Nephron progenitor cell (in vitro differentiated cells): Measurements from ENCODE around the gene RPUSD4.

Experiments used
- DNase-seq: peaks from one replicate; pipeline ENCODE4 v3.0.0; 2021
- H3K27ac Mint-ChIP-seq: 2 replicates; pipeline ENCODE4 v1.8.0; 2021; ENCODE audit warnings: mild to moderate bottlenecking, moderate library complexity, mixed read lengths
- H3K27me3 Mint-ChIP-seq: 2 replicates; pipeline ENCODE4 v1.8.0; 2021; ENCODE audit warnings: mild to moderate bottlenecking, low read depth, mixed read lengths; ENCODE audit not compliant: poor library complexity
- H3K36me3 Mint-ChIP-seq: 2 replicates; pipeline ENCODE4 v1.8.0; 2021; ENCODE audit warnings: low read depth, mixed read lengths
- H3K4me1 Mint-ChIP-seq: 2 replicates; pipeline ENCODE4 v1.8.0; 2021; ENCODE audit warnings: mixed read lengths
- H3K4me3 Mint-ChIP-seq: 2 replicates; pipeline ENCODE4 v1.8.0; 2021; ENCODE audit warnings: mild to moderate bottlenecking, moderate library complexity, mixed read lengths
- H3K9me3 Mint-ChIP-seq: 2 replicates; pipeline ENCODE4 v1.8.0; 2021; ENCODE audit warnings: mild to moderate bottlenecking, moderate library complexity, mixed read lengths
- TF ChIP-seq, protein P1 (sequence below): fragments of 200-600 bp; sonication (generic); IDR thresholded peaks from 2 replicates; pipeline ENCODE4 v1.5.0; 2021; ENCODE audit warnings: antibody characterized with exemption

RPUSD4 gene

DNA sequence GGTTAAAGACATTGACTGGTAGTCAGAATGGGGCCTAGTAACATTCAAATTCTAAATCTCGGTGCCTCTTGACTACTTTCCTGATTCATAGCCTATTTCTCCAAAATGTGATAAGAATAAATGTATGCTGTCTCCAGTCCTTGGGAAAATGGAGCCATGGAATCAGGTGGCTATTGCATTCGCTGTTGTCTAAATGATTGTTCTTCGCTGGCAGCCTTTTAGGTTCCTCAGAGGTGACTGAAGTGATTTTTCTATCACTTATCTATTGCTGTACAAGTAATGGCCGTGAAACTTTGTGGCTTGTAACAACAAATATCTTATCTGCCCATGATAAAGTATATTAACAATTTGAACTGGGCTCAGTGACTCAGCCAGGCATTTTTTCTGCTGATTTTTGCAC is 41.8 kb upstream of the RPUSD4 start:
- TF ChIP-seq, protein P1, sequence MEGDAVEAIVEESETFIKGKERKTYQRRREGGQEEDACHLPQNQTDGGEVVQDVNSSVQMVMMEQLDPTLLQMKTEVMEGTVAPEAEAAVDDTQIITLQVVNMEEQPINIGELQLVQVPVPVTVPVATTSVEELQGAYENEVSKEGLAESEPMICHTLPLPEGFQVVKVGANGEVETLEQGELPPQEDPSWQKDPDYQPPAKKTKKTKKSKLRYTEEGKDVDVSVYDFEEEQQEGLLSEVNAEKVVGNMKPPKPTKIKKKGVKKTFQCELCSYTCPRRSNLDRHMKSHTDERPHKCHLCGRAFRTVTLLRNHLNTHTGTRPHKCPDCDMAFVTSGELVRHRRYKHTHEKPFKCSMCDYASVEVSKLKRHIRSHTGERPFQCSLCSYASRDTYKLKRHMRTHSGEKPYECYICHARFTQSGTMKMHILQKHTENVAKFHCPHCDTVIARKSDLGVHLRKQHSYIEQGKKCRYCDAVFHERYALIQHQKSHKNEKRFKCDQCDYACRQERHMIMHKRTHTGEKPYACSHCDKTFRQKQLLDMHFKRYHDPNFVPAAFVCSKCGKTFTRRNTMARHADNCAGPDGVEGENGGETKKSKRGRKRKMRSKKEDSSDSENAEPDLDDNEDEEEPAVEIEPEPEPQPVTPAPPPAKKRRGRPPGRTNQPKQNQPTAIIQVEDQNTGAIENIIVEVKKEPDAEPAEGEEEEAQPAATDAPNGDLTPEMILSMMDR = no peak
- no peak overlapping the region for H3K4me3 Mint-ChIP-seq
- peaks cover 40% of the 10 kb centered on the region for H3K36me3 Mint-ChIP-seq
- H3K27ac Mint-ChIP-seq = no peak overlapping the region
- no peaks in the 10 kb centered on the region for H3K4me1 Mint-ChIP-seq
- no peaks in the 10 kb centered on the region for H3K27me3 Mint-ChIP-seq
- H3K9me3 Mint-ChIP-seq = no peaks in the 10 kb centered on the region
- no peak for DNase-seq

DNA sequence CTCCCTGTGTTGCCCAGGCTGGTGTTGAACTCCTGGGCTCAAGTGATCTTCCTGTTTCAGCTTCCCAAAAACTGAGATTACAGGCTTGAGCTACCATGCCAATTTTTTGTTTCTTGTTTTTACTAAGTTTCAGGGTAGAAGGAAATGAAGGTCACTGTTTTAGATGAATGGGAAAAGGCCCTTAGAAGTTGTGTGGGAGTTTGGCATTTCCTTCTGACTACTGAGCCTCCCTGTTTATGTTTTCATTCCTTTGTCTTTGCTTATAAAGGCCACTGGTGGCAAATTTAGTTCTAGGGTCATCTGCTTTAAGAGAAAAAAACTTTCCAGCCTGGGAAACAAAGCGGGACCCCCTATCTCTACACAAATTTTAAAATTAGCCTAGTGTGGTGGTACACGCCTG is 35.2 kb upstream of the RPUSD4 start:
- no peak for DNase-seq
- H3K9me3 Mint-ChIP-seq = no peaks in the 10 kb centered on the region
- H3K27ac Mint-ChIP-seq = no peak overlapping the region
- H3K27me3 Mint-ChIP-seq = no peaks in the 10 kb centered on the region
- H3K36me3 Mint-ChIP-seq = peaks cover 61% of the 10 kb centered on the region
- no peak overlapping the region for H3K4me3 Mint-ChIP-seq
- no peaks in the 10 kb centered on the region for H3K4me1 Mint-ChIP-seq
- TF ChIP-seq, protein P1 = no peak

DNA sequence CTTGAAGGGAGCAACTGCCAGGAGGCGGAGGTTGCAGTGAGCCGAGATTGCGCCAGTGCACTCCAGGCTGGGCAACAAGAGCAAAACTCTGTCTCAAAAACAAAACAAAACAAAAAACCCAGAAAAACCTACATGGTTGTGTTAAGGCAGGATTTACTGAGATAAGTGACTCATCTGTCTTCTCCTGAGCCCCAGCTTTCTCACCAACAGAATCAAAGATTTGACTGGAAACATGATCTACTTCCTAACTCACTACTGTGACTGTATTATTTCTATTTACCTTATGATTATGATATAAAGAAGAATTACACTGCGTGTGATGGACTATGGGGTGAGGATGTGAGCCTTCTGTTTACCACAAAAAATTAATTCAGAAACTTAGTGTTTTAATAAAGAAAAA is 21.9 kb upstream of the RPUSD4 start:
- no peak for DNase-seq
- Mint-ChIP-seq H3K4me3 (no peak overlapping the region), H3K9me3 (no peaks in the 10 kb centered on the region), H3K36me3 (peaks cover 45% of the 10 kb centered on the region), H3K4me1 (no peaks in the 10 kb centered on the region), H3K27me3 (no peaks in the 10 kb centered on the region), H3K27ac (no peak overlapping the region)
- TF ChIP-seq, protein P1 = no peak

DNA sequence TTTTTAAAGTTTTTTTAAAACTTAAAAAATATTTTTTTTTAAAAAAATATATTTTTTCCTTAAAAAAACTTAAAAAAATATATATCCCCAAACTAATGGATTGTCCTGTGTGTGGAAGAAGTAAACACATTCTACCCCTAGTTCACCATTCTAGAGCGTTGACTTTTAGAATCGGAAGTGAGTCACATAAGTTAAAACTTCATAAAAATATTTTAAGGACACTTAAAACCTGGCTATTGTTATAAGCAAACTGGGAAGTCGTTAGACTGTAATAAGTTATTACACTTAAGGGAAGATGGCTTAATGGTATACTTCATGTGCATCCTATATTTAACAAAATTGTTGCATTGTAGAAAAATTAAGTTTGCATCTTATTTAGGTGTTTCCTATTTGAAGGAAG is 21.2 kb upstream of the RPUSD4 start:
- H3K9me3 Mint-ChIP-seq = no peaks in the 10 kb centered on the region
- no peaks in the 10 kb centered on the region for H3K27me3 Mint-ChIP-seq
- peaks cover 38% of the 10 kb centered on the region for H3K36me3 Mint-ChIP-seq
- no peak overlapping the region for H3K27ac Mint-ChIP-seq
- no peak for DNase-seq
- no peaks in the 10 kb centered on the region for H3K4me1 Mint-ChIP-seq
- TF ChIP-seq, protein P1 = no peak
- H3K4me3 Mint-ChIP-seq = no peak overlapping the region

DNA sequence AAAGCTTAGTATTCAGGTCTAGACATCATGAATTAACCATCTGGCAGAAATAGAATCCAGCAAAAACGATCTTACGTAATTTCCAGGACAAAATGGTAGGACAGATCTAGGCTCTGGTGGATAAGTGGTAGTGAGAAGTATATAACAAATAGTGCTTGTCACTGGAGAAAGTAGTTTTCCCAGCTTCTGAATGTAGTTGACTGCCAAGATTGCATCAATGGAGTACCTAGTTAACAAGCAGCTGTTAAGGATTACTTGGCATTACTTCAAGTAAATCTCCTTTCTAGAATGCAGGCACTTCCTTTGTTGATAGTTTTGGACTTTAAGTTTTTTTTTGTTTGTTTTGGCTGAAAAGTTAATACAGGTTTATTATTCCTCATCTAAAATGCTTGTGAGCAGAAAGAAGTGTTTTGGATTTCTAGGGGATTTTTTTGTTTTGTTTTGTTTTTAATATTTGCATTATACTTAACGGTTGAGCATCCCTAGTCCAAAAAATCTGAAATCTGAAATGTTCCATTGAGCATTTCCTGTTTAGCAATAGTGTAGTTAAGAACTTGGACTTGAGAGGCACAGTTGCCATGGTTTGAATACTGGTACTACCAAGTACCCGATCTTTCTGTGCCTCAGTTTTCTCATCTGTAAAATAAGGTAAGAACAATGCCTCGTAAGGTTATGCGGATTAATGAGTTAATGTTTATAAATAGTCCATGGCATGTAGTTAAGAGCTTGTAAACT is 20.4 kb upstream of the RPUSD4 start:
- Mint-ChIP-seq H3K4me3 (no peak overlapping the region), H3K4me1 (no peaks in the 10 kb centered on the region), H3K9me3 (peaks cover 5% of the 10 kb centered on the region), H3K36me3 (peaks cover 41% of the 10 kb centered on the region), H3K27me3 (no peaks in the 10 kb centered on the region), H3K27ac (no peak overlapping the region)
- TF ChIP-seq, protein P1 = no peak
- no peak for DNase-seq
